ENCODE results near the gene OSBP2. TPM values are rescaled to one million over a fixed set of nuclear protein-coding genes. Genes with fewer than 3 reads are reported as not detected.

The OSBP2 gene
- total RNA-seq, 2 experiments from 2014 or later, result 2.3 to 2.9 TPM

- Mint-ChIP-seq H3K4me3 (no peak overlapping the region), H3K27me3 (peaks cover 38% of the 10 kb centered on the region), H3K9me3 (no peaks in the 10 kb centered on the region), H3K27ac (no peak overlapping the region), H3K36me3 (no peaks in the 10 kb centered on the region), H3K4me1 (ENCODE audit: low read depth) (peaks cover 3% of the 10 kb centered on the region)
- ChIA-PET CTCF (no interaction called here), POLR2A (no interaction called here)
- intact Hi-C loops (cut with micrococcal nuclease), result no loop called here
- no peak for DNase-seq
Measured at GRCh38 chr22:30824096-30824495, 129.4 kb downstream of the OSBP2 start.

GRCh38 chr22:30824711-30825110, 130.0 kb downstream of the OSBP2 start:
- Mint-ChIP-seq H3K4me3 (no peak overlapping the region), H3K9me3 (no peaks in the 10 kb centered on the region), H3K27ac (no peak overlapping the region), H3K4me1 (ENCODE audit: low read depth) (peaks cover 3% of the 10 kb centered on the region), H3K27me3 (peaks cover 38% of the 10 kb centered on the region), H3K36me3 (no peaks in the 10 kb centered on the region)
- DNase-seq, result no peak
- intact Hi-C loops (cut with micrococcal nuclease), result no loop called here
- CTCF ChIA-PET, result no interaction called here
- POLR2A ChIA-PET, result no interaction called here

- no peak overlapping the region for H3K27ac Mint-ChIP-seq
- H3K4me1 Mint-ChIP-seq (ENCODE audit: low read depth), result peaks cover 3% of the 10 kb centered on the region
- intact Hi-C loops (cut with micrococcal nuclease), result no loop called here
- ChIA-PET CTCF (no interaction called here), POLR2A (no interaction called here)
- peaks cover 32% of the 10 kb centered on the region for H3K27me3 Mint-ChIP-seq
- DNase-seq, result no peak
- no peaks in the 10 kb centered on the region for H3K9me3 Mint-ChIP-seq
- H3K4me3 Mint-ChIP-seq, result no peak overlapping the region
- H3K36me3 Mint-ChIP-seq, result no peaks in the 10 kb centered on the region
Measured at GRCh38 chr22:30825711-30826505, 131.2 kb downstream of the OSBP2 start.

GRCh38 chr22:30826670-30827355, 132.1 kb downstream of the OSBP2 start:
- CTCF ChIA-PET, result interaction anchor here (1.3 kb wide), 1 partner anchor 63 kb away, joined by 3 read pairs; no protein-coding TSS in a partner anchor

GRCh38 chr22:30827646-30828045, 133.0 kb downstream of the OSBP2 start:
- Mint-ChIP-seq H3K9me3 (no peaks in the 10 kb centered on the region), H3K27ac (no peak overlapping the region), H3K36me3 (no peaks in the 10 kb centered on the region), H3K27me3 (peaks cover 23% of the 10 kb centered on the region), H3K4me3 (no peak overlapping the region), H3K4me1 (ENCODE audit: low read depth) (peaks cover 3% of the 10 kb centered on the region)
- intact Hi-C loops (cut with micrococcal nuclease), result no loop called here
- DNase-seq, result no peak
- POLR2A ChIA-PET, result no interaction called here
- CTCF ChIA-PET, result interaction anchor here (1.3 kb wide), 1 partner anchor 62 kb away, joined by 3 read pairs; no protein-coding TSS in a partner anchor

More at GRCh38 chr22:30826670-30827355, 132.1 kb downstream of the OSBP2 start:
- peak; percentile 42 for DNase-seq
- no peaks in the 10 kb centered on the region for H3K36me3 Mint-ChIP-seq
- H3K27me3 Mint-ChIP-seq, result peaks cover 23% of the 10 kb centered on the region
- no peaks in the 10 kb centered on the region for H3K9me3 Mint-ChIP-seq
- POLR2A ChIA-PET, result no interaction called here
- H3K4me3 Mint-ChIP-seq, result no peak overlapping the region
- intact Hi-C loops (cut with micrococcal nuclease), result no loop called here
- H3K27ac Mint-ChIP-seq, result no peak overlapping the region
- peaks cover 3% of the 10 kb centered on the region for H3K4me1 Mint-ChIP-seq (ENCODE audit: low read depth)

- H3K27ac Mint-ChIP-seq, result no peak overlapping the region
- H3K27me3 Mint-ChIP-seq, result peaks cover 17% of the 10 kb centered on the region
- H3K9me3 Mint-ChIP-seq, result no peaks in the 10 kb centered on the region
- POLR2A ChIA-PET, result no interaction called here
- CTCF ChIA-PET, result interaction anchor here (1.3 kb wide), 1 partner anchor 61 kb away, joined by 3 read pairs; no protein-coding TSS in a partner anchor
- H3K4me1 Mint-ChIP-seq (ENCODE audit: low read depth), result peaks cover 3% of the 10 kb centered on the region
- no peak overlapping the region for H3K4me3 Mint-ChIP-seq
- H3K36me3 Mint-ChIP-seq, result no peaks in the 10 kb centered on the region
- intact Hi-C loops (cut with micrococcal nuclease), result no loop called here
- DNase-seq, result no peak
Measured at GRCh38 chr22:30828187-30829155, 133.8 kb downstream of the OSBP2 start.

- ChIA-PET CTCF (no interaction called here), POLR2A (no interaction called here)
- Mint-ChIP-seq H3K36me3 (no peaks in the 10 kb centered on the region), H3K9me3 (no peaks in the 10 kb centered on the region), H3K4me1 (ENCODE audit: low read depth) (peaks cover 3% of the 10 kb centered on the region), H3K27ac (no peak overlapping the region), H3K27me3 (peaks cover 8% of the 10 kb centered on the region), H3K4me3 (no peak overlapping the region)
- intact Hi-C loops (cut with micrococcal nuclease), result no loop called here
- DNase-seq, result no peak
Measured at GRCh38 chr22:30829901-30830550, 135.4 kb downstream of the OSBP2 start.

GRCh38 chr22:30830907-30831306, 136.2 kb downstream of the OSBP2 start:
- H3K4me1 Mint-ChIP-seq (ENCODE audit: low read depth), result peaks cover 3% of the 10 kb centered on the region
- no peak overlapping the region for H3K27ac Mint-ChIP-seq
- no peak for DNase-seq
- H3K4me3 Mint-ChIP-seq, result no peak overlapping the region
- no peaks in the 10 kb centered on the region for H3K9me3 Mint-ChIP-seq
- CTCF ChIA-PET, result no interaction called here
- H3K36me3 Mint-ChIP-seq, result no peaks in the 10 kb centered on the region
- peaks cover 4% of the 10 kb centered on the region for H3K27me3 Mint-ChIP-seq
- POLR2A ChIA-PET, result no interaction called here
- intact Hi-C loops (cut with micrococcal nuclease), result no loop called here

GRCh38 chr22:30832407-30832987, 137.8 kb downstream of the OSBP2 start:
- intact Hi-C loops (cut with micrococcal nuclease), result no loop called here
- Mint-ChIP-seq H3K4me3 (no peak overlapping the region), H3K4me1 (ENCODE audit: low read depth) (no peaks in the 10 kb centered on the region), H3K36me3 (no peaks in the 10 kb centered on the region), H3K9me3 (no peaks in the 10 kb centered on the region), H3K27ac (no peak overlapping the region), H3K27me3 (no peaks in the 10 kb centered on the region)
- POLR2A ChIA-PET, result no interaction called here
- CTCF ChIA-PET, result no interaction called here
- DNase-seq, result no peak

GRCh38 chr22:30833322-30833721, 138.6 kb downstream of the OSBP2 start:
- no peak for DNase-seq
- H3K9me3 Mint-ChIP-seq, result peaks cover 5% of the 10 kb centered on the region
- no peaks in the 10 kb centered on the region for H3K27me3 Mint-ChIP-seq
- no peak overlapping the region for H3K4me3 Mint-ChIP-seq
- peaks cover 2% of the 10 kb centered on the region for H3K36me3 Mint-ChIP-seq
- no peaks in the 10 kb centered on the region for H3K4me1 Mint-ChIP-seq (ENCODE audit: low read depth)
- ChIA-PET POLR2A (no interaction called here), CTCF (no interaction called here)
- no peak overlapping the region for H3K27ac Mint-ChIP-seq
- intact Hi-C loops (cut with micrococcal nuclease), result no loop called here

GRCh38 chr22:30837531-30837930, 142.9 kb downstream of the OSBP2 start:
- Mint-ChIP-seq H3K27ac (no peak overlapping the region), H3K4me3 (no peak overlapping the region), H3K36me3 (peaks cover 2% of the 10 kb centered on the region), H3K4me1 (ENCODE audit: low read depth) (no peaks in the 10 kb centered on the region), H3K9me3 (peaks cover 6% of the 10 kb centered on the region), H3K27me3 (peaks cover 3% of the 10 kb centered on the region)
- no peak for DNase-seq
- intact Hi-C loops (cut with micrococcal nuclease), result no loop called here
- ChIA-PET CTCF (no interaction called here), POLR2A (no interaction called here)
